K562 (cell line): ENCODE data around the gene TIMM44. TPM values are rescaled to one million over a fixed set of nuclear protein-coding genes. Genes with fewer than 3 reads are reported as not detected.

ENCODE experiments used
- ATAC-seq: fragments of 200-7000 bp; cut with Tn5 transposase; 3 replicates; pipeline ENCODE4 v1.9.1; 2020; ENCODE audit warnings: moderate library complexity
- BruUV-seq: library from RNA; stranded (reverse); fragments of 400-500 nt; replicated peaks from 2 replicates; lab custom pipeline; 2021; lab: Mats Ljungman, UMichigan
- CTCF ChIA-PET: fragments of 300-600 bp; formaldehyde crosslinking; extraction: SDS; loops from one replicate; lab custom pipeline; 2021; ENCODE audit warnings: low intra/inter-chr PET ratio; lab: Yijun Ruan, JAX
- POLR2A ChIA-PET: fragments of 300-600, 350-650 bp; sonication (Branson Sonifier 250); formaldehyde crosslinking; extraction: SDS; loops from one replicate; lab custom pipeline; 2021; ENCODE audit warnings: antibody characterized with exemption, inconsistent platforms; lab: Yijun Ruan, JAX
- DNase-seq, 4 experiments: peaks; one replicate each; pipeline versions ENCODE4 v3.0.0 to v3.0.0-alpha.2; 2011 to 2018; ENCODE audit warnings: low spot score in 3 of 4, mixed read lengths in 3 of 4; ENCODE audit errors: extremely low read depth in 1 of 4
- FAIRE-seq: peaks from 2 replicates; lab custom pipeline; 2011; peaks lifted over from hg19 to GRCh38; lab: Jason Lieb, UNC
- H2AFZ ChIP-seq: 2 replicates; pipeline ENCODE4 v1.6.0; 2011; ENCODE audit warnings: low read depth, low read length, control low read depth, inconsistent platforms
- H3K27ac ChIP-seq: fragments of 200-600 bp; 3 replicates; pipeline ENCODE4 v1.8.0; 2011; ENCODE audit warnings: low read depth, mild to moderate bottlenecking, control low read depth, inconsistent platforms, low read length, moderate library complexity, mixed read lengths; ENCODE audit errors: extremely low read depth
- H3K27me3 ChIP-seq, 2 experiments: fragments of 300-600 bp in 1 of 2; 2 replicates in 1 of 2; 3 replicates in 1 of 2; pipeline versions ENCODE4 v1.6.0 to v1.8.0; 2011; ENCODE audit warnings: inconsistent platforms in 2 of 2, low read length in 2 of 2, mild to moderate bottlenecking in 1 of 2, mixed read lengths in 1 of 2, moderate library complexity in 1 of 2; ENCODE audit not compliant: control insufficient read depth in 2 of 2, insufficient read depth in 2 of 2
- H3K36me3 ChIP-seq: fragments of 300-600 bp; 3 replicates; pipeline ENCODE4 v1.8.0; 2011; ENCODE audit warnings: mild to moderate bottlenecking, low read length, inconsistent platforms; ENCODE audit not compliant: control insufficient read depth, insufficient read depth
- H3K4me1 ChIP-seq, 2 experiments: fragments of 200-600 bp in 1 of 2; replicated peaks in 1 of 2; 2 replicates in 1 of 2; 3 replicates in 1 of 2; pipeline versions ENCODE4 v1.5.1 to v1.8.0; 2011; ENCODE audit warnings: inconsistent platforms in 2 of 2, low read length in 2 of 2, mild to moderate bottlenecking in 1 of 2, mixed read lengths in 1 of 2, moderate library complexity in 1 of 2; ENCODE audit not compliant: control insufficient read depth in 2 of 2, insufficient read depth in 2 of 2
- H3K4me2 ChIP-seq: 2 replicates; pipeline ENCODE4 v1.6.1; 2011; ENCODE audit warnings: low read length, control low read depth, inconsistent platforms, mixed read lengths; ENCODE audit not compliant: insufficient read depth
- H3K4me3 ChIP-seq: fragments of 200-600 bp; sonication (generic), shearing (Covaris generic); 2 replicates; pipeline ENCODE4 v1.5.1; 2016; ENCODE audit warnings: control low read depth, inconsistent platforms
- H3K79me2 ChIP-seq: fragments of 200-600 bp; 3 replicates; pipeline ENCODE4 v1.8.0; 2011; ENCODE audit warnings: low read length, inconsistent platforms; ENCODE audit not compliant: control insufficient read depth, insufficient read depth
- H3K9ac ChIP-seq, 2 experiments: 2 replicates each; pipeline versions ENCODE4 v1.6.0 to v1.6.1; 2011; ENCODE audit warnings: low read depth in 2 of 2, low read length in 2 of 2, control low read depth in 1 of 2, inconsistent platforms in 1 of 2, mild to moderate bottlenecking in 1 of 2, mixed read lengths in 1 of 2; ENCODE audit not compliant: insufficient read depth in 1 of 2
- H3K9me1 ChIP-seq: one replicate; pipeline ENCODE4 v1.6.0; 2011; ENCODE audit warnings: inconsistent platforms, mild to moderate bottlenecking, low read length, moderate library complexity; ENCODE audit not compliant: control insufficient read depth, insufficient read depth
- H3K9me3 ChIP-seq: replicated peaks from 2 replicates; pipeline ENCODE4 v1.5.1; 2011; ENCODE audit warnings: low read depth, low read length, inconsistent platforms; ENCODE audit not compliant: control insufficient read depth, insufficient read depth
- H4K20me1 ChIP-seq: replicated peaks from 2 replicates; pipeline ENCODE4 v1.6.1; 2011; ENCODE audit warnings: low read length, inconsistent platforms, mixed read lengths; ENCODE audit not compliant: control insufficient read depth, insufficient read depth
- CREB5 ChIP-seq: fragments of 250-450 bp; sonication (Bioruptor Pico); IDR thresholded peaks from 2 replicates; pipeline ENCODE4 v1.5.0; 2020; ENCODE audit warnings: mild to moderate bottlenecking
- E2F1 ChIP-seq: sonication (generic); formaldehyde crosslinking; IDR thresholded peaks from 2 replicates; pipeline ENCODE4 v1.8.1; 2023; ENCODE audit warnings: mild to moderate bottlenecking, missing genetic modification reagents, moderate library complexity
- MXI1 ChIP-seq: IDR thresholded peaks from 2 replicates; pipeline ENCODE4 v1.6.1; 2011; ENCODE audit warnings: low read depth, mild to moderate bottlenecking, improper control_type of control experiment, low read length
- NFRKB ChIP-seq: fragments of 450-650 bp; IDR thresholded peaks from 2 replicates; pipeline ENCODE4 v1.6.1; 2016; ENCODE audit warnings: low read depth
- RHOXF2B ChIP-seq: fragments of 250-450 bp; sonication (Bioruptor Pico); conservative IDR thresholded peaks from 2 replicates; pipeline ENCODE4 v1.5.1; 2021
- SMAD4 ChIP-seq: fragments of 250-450 bp; sonication (Bioruptor Pico); conservative IDR thresholded peaks from 2 replicates; pipeline ENCODE4 v1.8.0; 2021; ENCODE audit warnings: inconsistent platforms, mild to moderate bottlenecking, moderate library complexity
- ZBTB49 ChIP-seq: sonication (generic); formaldehyde crosslinking; IDR thresholded peaks from 2 replicates; pipeline ENCODE4 v1.8.0; 2022; ENCODE audit warnings: missing genetic modification reagents, mild to moderate bottlenecking, borderline replicate concordance
- ZFX ChIP-seq: sonication (generic); formaldehyde crosslinking; IDR thresholded peaks from 2 replicates; pipeline ENCODE4 v1.8.0; 2022; ENCODE audit warnings: mild to moderate bottlenecking, missing genetic modification reagents, moderate library complexity
- ZNF518B ChIP-seq: fragments of 250-450 bp; sonication (Bioruptor Pico); IDR thresholded peaks from 2 replicates; pipeline ENCODE4 v1.5.0; 2021; ENCODE audit warnings: mild to moderate bottlenecking, moderate library complexity
- WGBS: fragments of 100-300 bp; shearing (Covaris generic); methylation state at CpG from one replicate; pipeline ENCODE4 v1.1.6; 2016; ENCODE audit warnings: low coverage, mixed read lengths; ENCODE audit not compliant: insufficient coverage; ENCODE audit errors: missing lambda C conversion rate; 5-methylcytosine and 5-hydroxymethylcytosine counted together
- in situ Hi-C: fragments of 300-500 bp; cut with MboI; formaldehyde crosslinking; loops from 4 replicates; pipeline ENCODE4 v1.15.0; 2018; ENCODE audit warnings: inconsistent platforms, mixed read lengths
- intact Hi-C: fragments of 100-400 bp; cut with micrococcal nuclease; formaldehyde crosslinking; loops from 2 replicates; pipeline ENCODE4 v1.14.2; 2022
- polyA plus RNA-seq, 8 experiments: library from polyadenylated mRNA; depleted of rRNA in 4 of 8; stranded (reverse) in 5 of 8; unstranded in 3 of 8; fragments of >200 nt; fragmentation: Nextera tagmentation in 2 of 8; fragmentation: Illumina TruSeq in 1 of 8; extraction: Ambion mirVana in 2 of 8; extraction: Trizol in 1 of 8; gene quantifications; 2 replicates each; pipeline versions ENCODE4 v1.2.1 to v1.2.3, GENCODE V29; 2011 to 2014; ENCODE audit warnings: inconsistent platforms in 1 of 8, missing spikeins in 1 of 8
- total RNA-seq, 7 experiments: library from RNA; depleted of rRNA in 6 of 7; stranded (reverse); fragments of >200 nt in 6 of 7; fragmentation: Illumina TruSeq in 2 of 7; extraction: Trizol in 2 of 7; gene quantifications; 2 replicates each; pipeline versions ENCODE4 v1.2.1 to v1.2.3, GENCODE V29; 2011 to 2021; ENCODE audit warnings: low replicate concordance in 1 of 7

TIMM44 gene
- total and polyA plus RNA-seq, 9 of the 15 experiments (the other 6 are each of a cell fraction or from before 2014, with no cell fraction given) = 10.3 to 231 (median 89.3) TPM

- TF ChIP-seq E2F1 (CRISPR knock-in tag) = no peak
- TF ChIP-seq ZNF518B (CRISPR knock-in tag) = no peak
Observed at GRCh38 chr19:7944177-7944761, 803 bp upstream of the TIMM44 start (continued).

GRCh38 chr19:7942981-7943443 is 454 bp downstream of the TIMM44 start:
- 1% methylated on average over 33 of the region's 33 CpGs for WGBS
- peaks cover 4% of the 10 kb centered on the region for H3K9me1 ChIP-seq
- peaks cover 43% of the 10 kb centered on the region for H3K36me3 ChIP-seq
- H3K4me1 ChIP-seq = peaks cover 11 to 28% of the 10 kb centered on the region in 2 experiments; a peak in 4 of 5 replicates
- H2AFZ ChIP-seq = peak overlapping the region; percentile 24; the same call in 1 of the 2 replicates
- no TSS peak for BruUV-seq
- peak in 1 of 4 experiments; percentile 77 for DNase-seq
- peak; percentile 24; the same call in 2 of the 3 replicates for ATAC-seq
- H3K27ac ChIP-seq = peak overlapping the region; percentile 94
- ChIA-PET CTCF (interaction anchor here (0.6 to 2.3 kb wide), 3 partner anchors 126 to 325 kb away, joined by 4 to 16 read pairs (median 7); no protein-coding TSS in a partner anchor), POLR2A (interaction anchor here (0.6 to 2.7 kb wide), 18 partner anchors 10 to 1168 kb away, joined by 3 to 27 read pairs (median 4); partner anchors contain the start of genes CTXN1, LRRC8E, NDUFA7 and RPS28)
- H3K9me3 ChIP-seq = no peaks in the 10 kb centered on the region
- H3K27me3 ChIP-seq = no peaks in the 10 kb centered on the region
- in situ Hi-C loops (no loop called here), intact Hi-C loops (loop anchor here (2.0 to 10.0 kb wide), 3 partner anchors 60 to 209 kb away; no protein-coding TSS in a partner anchor)
- peak overlapping the region; percentile 95 for H3K4me2 ChIP-seq
- H4K20me1 ChIP-seq = no peaks in the 10 kb centered on the region
- H3K4me3 ChIP-seq = peak overlapping the region; percentile 64
- peaks cover 63% of the 10 kb centered on the region for H3K79me2 ChIP-seq
- FAIRE-seq = peak; percentile 11
- H3K9ac ChIP-seq = peak overlapping the region; percentile 95 to 99
- TF ChIP-seq NFRKB = no peak
- no peak for TF ChIP-seq SMAD4
- TF ChIP-seq MXI1 = no peak
- no peak for TF ChIP-seq RHOXF2B (CRISPR knock-in tag)
- TF ChIP-seq CREB5 (CRISPR knock-in tag) = no peak
- TF ChIP-seq ZFX (CRISPR knock-in tag) = no peak
- TF ChIP-seq ZBTB49 (CRISPR knock-in tag) = 0 out of 2 replicates have a peak, but pooled peaks have one; percentile 46
